Stimulated activated CD8-positive, alpha-beta memory T cell treated with anti-CD3 and anti-CD28 coated beads, Interleukin-7, amount 100 ng/mL, for 4 hours (primary cell): ENCODE measurements around the gene UFM1.
"Not testable (repeated sequence)": the region's sequence is repeated elsewhere in the genome, so short reads cannot be mapped to it uniquely, and the experiment has no call there.

Experiments
- DNase-seq, 2 donors: peaks; one replicate each; pipeline ENCODE4 v3.0.0-alpha.2; 2020; ENCODE audit warnings: low read depth in 2 of 2

The UFM1 gene

DNA sequence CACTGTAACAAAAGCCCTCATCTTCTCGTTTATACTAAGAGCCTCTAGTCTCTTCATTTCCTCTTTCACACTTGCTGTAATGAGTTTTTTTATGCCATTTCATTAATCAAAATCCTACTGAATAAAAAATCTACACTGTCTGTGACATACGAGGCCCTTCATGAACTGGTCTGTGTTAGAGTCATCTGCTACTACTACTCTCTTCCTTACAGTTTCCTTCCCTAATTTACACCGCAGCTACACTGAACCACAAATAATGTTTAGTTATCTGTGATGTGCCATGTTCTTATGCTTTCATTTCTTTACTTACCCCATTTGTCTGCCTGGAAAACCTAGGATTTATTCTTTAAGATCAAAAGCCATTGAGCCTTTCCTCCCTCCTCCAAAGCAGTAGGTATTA lies 16.0 kb downstream of the UFM1 start:
- no peak for DNase-seq

DNA sequence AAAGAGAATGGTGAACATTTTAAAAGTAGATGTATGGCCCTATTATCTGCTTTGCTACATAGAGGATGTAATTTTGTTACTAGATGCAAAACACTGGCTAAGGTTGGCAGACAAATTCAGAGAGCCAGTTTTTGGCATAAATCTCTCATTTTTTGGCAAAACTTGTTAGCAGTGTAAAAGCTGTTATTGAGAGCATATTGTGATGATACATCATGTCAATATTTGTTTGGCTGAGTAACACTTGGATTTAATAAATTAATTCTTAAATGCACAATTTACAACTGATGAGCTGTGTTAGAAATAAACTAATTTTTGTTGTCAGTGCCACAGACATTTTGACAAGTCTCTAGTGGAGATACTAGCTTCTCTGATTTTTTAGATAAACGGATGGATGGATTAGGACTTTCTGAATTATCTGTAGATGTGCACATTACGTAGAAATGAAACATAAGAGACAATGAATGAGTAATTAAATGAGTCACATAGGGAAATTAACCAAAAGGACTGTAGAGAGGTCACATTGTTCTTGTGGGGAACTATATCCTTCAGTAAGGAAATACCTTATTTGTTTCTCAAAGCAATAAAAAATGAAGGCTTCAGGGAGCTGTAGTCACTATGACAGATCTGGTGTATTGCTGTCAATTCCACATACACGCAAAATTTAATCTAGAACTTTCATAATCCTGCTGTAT lies 17.4 kb downstream of the UFM1 start:
- no peak for DNase-seq

DNA sequence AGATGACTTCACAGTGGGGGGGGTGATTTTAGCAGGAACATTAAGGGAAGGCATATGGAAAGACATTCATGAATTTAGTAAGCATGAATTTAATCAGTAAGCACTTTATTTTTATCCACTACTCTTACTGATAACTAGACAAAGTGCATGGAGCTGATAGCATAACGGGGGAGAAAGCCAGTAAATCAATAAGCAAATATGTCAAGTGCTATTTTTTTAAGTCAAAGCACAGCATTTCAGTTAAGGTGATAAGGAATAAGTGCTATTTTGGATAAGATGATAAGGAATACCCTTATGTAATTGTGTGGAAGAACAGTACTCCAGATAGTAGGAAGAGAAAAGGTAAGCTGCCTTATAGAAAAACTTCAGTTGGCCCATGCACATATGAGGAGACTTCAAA lies 19.4 kb downstream of the UFM1 start:
- DNase-seq, result no peak

DNA sequence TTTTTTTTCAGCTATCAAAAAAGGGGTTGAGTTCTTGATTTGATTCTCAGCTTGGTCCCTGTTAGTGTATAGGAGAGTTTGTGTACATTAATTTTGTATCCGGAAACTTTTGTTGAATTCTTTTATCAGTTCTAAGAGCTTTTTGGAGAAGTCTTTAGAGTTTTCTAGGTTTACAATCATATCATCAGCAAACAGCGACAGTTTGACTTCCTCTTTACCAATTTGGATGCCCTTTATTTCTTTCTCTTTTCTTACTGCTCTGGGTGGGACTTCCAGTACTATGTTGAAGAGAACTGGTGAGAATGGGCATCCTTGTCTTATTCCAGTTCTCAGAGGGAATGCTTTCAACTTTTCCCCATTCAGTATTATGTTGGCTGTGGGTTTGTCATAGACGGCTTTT lies 20.4 kb downstream of the UFM1 start:
- not testable (repeated sequence) for DNase-seq

DNA sequence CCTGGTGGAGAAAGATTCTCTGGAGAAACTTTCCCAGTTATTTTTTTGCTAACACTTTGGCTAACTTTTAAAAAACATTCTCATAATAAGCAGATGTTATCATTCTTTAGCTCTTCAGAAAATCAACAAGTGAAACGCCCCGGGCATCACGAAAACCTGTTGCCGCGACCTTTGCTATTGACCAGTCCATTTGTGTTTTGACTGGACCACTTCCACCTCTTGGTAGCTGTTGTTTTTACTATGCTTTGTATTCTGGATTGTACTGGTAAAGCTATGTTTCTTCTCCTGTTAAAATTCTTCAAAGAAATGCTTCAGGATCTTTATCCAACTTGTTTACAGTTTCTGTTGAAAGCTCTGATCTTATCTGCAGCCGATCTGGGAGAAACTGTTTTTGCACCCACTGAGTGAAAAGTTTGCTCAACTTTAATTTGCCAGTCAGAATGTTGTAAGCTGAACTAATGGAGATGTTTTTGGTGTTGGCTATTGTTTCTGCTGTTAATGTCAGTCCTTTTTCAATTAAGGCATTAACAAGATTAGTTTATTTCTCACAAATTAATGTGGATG lies 23.3 kb downstream of the UFM1 start:
- DNase-seq, result no peak

DNA sequence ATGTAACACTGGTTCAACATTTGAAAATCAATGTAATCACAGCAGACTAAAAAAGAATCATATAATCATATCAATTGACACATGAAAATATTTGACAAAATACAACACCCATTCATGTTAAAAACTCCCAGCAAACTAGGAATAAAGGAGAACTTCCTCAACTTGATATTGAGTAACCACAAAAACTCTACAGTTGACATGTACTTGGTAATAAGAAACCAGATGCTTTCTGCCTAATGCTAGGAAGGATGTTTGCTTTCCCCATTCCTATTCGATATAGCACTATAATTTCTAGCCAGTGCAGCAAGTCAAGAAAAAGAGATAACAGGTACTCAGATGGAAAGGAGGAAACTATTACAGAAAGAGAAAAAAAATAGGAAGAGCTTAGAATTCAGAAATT lies 26.9 kb downstream of the UFM1 start:
- DNase-seq, result no peak

DNA sequence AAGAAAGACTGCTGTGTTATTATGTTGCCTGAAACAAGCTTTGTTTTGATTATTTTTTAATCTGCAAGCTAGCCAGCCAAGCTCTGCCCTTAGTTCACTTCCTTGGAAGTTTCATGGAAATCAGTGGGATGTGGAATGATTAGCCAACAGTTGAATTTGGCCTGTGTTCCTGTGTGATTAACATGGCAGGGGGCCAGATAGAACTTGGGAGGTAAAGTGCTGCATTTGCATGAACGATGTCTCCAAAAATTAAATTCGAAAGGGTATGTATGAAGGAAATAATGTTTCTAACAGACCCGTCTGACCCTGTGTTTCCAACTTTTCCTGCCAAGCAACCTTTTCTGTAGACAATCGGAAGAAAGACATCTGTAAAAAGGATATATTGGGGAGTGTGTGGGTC lies 32.2 kb downstream of the UFM1 start:
- no peak for DNase-seq

DNA sequence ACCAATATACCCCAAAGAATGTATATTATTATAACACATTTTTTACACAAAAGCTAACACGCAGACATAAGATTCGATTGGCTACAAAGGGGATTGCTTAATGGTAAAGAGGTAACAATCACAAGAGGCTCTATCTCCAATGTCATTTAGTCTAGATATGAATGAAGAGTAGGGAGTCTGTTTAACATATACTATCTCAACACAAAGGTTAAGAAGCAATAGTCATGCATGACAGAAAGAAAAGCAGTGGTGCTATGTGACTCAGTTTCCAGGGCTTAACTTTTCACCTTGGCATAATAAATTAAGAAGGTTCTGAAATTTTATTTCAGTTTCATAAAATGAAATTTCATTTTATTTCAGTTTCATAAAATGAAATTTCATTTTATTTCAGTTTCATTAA lies 33.3 kb downstream of the UFM1 start:
- DNase-seq, result no peak

DNA sequence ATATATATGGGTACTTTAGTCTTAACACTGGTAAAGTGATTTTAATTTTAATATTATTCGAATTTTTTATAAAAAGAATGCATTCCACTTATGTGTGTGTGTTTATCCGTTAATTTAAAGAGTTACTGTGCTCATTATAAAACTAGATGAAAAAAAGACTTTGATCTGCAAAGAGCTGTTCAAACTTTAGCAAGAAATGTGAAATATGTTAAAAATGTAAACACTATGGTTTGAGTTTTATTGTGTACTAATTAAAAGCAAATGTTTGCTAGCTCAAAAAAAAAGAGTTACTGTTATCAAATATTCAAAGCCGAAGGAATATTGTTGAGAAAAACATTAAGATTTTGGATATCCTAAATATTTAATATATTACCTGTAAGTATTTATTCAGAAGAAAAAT lies 34.5 kb downstream of the UFM1 start:
- DNase-seq, result no peak

DNA sequence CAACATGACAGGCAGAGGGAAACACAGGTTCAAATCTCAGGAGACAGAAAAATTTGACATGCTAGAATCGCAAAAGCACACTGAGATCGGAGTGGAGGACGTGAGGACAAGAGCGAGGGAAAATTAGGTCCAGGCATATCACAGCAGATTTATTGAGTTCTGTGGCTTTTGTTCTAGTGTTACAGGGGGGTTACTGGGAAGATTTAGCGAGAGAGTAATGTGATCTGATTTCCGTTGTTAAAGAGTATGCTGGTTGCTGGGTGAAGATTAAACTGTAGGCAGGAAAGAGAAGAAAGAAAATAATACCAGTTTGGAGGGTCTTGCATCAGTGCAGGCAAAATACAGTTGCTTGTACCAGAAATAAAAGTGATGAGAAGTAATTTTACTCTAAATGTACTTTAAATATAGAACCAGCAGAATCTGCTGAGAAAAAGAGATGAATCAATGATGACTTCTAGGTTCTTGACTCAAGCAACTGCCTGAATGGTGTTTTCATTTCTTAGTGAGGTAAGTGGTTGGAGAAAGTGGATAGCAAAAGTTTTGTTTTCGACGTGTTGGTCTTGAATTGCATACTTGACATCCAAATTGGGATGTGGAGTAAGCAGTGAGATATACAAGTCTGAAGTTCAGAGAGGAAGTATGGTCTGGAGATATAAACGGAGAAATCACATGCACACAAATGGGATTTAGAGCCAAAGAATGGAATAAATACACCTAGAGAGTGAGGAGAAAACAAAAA lies 35.7 kb downstream of the UFM1 start:
- no peak for DNase-seq

DNA sequence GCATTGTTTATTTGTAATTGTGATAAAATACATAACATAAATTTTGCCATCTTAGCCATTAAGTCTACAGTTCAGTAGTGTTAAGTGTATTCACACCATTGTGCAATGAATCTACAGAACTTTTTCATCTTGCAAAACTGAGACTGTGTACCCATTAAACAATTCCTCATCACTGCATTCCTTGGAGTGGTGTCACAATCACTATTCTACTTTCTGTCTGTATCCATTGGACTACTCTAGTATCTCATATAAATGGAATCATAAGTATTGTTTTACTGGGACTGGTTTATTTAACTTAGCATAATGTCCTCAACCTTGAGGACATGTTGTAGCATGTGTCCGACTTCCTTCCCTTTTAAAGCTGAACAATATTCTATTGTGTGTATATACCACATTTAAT lies 36.8 kb downstream of the UFM1 start:
- DNase-seq, result no peak

DNA sequence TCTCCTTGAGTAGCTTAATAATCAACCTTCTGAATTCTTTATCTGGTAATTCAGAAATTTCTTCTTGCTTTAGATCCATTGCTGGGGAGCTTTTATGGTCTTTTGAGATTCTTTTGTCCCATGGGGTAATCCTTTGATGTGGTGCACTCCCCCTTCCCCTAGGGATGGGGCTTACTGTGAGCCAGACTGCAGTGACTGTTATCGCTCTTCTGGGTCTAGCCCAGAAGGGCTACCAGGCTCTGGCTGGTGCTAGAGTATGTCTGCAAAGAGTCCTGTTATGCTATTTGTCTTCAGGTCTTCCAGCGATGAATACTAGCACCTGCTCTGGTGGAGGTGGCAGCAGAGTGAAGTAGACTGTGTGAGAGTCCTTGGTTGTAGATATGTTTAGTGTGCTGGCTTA lies 41.7 kb downstream of the UFM1 start:
- no peak for DNase-seq

DNA sequence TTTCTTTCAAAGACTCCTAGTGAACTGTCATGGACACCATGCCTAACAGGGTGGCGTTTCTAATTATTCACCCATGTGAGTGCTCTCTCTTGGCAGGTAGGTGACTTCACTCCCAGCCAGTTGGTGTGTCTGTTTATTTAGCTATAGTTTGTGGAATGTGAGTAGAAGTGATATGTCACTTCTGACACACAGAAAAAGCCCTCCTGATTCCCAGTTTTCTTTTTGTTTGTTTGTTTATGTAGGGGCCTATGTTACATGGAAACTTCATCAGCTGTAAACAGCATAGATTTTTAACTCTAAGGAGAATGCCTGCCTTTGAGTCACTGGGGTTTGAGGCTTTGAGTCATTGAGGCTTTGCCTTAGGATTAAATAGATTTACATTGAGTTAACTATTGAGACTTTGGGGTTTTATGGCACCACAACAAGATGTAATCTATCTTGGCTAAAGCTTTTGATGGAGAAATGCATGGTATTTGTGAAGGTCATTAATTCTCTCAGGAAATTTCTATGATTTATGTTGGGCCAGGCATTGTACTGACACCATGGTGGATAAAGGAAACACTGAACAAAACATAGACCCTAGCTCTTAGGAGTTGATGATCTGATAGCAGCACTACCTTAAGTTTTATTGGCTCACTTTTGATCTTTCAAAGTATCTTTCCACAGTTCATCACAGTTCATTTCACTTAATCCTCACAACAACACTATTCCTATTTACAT lies 45.3 kb downstream of the UFM1 start:
- no peak for DNase-seq

DNA sequence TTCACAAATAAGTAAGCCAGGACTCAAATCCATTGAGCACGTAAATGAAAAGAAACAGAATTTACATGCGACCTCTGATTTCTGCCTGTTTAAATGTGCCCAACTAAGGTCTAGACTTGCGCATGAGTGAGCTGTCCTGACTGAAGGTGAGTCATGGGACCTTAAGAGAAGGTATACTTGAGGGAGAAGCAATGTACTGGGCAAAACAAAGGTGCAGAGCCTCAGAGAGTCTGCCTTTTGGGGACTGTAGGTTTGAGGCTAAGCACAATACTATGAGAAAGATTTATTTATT lies 45.8 kb downstream of the UFM1 start:
- DNase-seq, result no peak

DNA sequence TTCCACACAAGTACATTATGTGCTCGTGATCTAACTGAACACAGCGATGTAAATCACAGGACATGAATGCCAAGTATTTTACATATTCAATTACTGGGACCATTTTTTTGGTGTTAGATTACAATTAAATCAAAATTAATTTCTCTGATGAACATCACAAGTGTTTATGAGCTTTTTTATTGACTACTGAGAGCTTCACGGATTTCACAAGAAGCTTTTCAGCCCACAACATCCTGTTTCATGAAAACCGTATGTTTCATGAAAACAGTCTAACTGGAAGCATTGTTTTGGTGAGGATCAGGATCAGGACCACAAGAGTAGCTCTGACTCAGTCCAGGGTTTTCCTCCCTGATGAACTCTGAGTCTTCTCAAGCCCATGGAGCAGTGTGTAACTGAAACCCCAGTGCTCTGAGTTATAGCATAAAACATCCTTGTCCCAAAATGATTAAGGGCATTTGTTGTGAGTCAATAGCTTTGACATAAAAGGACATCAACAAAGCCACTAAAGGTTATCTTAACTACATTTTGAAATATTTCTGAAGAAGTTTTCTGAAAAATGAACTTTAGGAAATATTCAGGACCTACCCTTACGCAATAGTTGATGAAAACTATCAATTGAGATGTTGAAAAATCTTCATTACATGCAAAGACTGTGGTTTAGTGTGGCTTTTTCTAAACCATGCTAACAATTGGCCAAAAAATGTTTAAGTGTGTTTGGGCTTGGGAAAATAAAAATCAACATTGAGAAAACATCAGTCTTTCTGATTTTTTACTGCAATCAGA lies 49.3 kb downstream of the UFM1 start:
- DNase-seq, result no peak

DNA sequence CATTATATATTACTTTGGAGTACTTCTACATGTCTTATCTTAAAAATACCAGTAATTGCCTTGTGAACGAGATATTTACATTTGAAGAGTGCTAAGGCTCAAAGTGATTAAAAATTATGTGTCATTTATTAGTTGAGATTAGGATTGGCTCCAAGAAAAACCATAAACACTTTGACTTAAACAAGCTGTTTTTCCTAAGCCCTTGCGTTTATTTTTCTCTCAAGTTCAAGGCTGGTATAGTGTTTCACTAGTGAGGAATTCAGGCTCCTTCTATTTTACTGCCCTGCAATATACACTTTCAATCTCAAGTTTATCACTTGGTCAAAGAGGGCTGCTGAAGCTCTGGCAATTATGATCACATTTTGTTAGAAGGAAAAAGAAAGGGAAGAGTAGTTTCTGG lies 49.9 kb downstream of the UFM1 start:
- no peak for DNase-seq

DNA sequence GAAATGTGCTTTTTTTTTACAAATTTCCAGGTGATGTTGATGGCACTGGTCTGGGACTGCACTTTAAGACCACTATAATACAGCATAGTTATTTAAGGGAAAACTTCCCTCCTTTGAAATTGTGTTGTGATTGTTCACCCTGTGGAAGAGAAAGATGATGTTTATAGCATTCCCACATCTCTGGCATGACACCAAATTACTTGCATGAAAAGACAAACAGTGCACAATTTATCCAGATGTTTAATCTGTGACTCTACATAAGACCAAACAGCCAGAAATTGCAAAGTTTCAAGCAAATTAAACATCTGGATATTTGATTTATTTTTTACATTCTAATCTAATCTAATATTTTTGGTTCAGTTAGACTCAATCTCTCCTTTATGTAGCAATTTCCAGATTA lies 51.6 kb downstream of the UFM1 start:
- DNase-seq, result no peak

DNA sequence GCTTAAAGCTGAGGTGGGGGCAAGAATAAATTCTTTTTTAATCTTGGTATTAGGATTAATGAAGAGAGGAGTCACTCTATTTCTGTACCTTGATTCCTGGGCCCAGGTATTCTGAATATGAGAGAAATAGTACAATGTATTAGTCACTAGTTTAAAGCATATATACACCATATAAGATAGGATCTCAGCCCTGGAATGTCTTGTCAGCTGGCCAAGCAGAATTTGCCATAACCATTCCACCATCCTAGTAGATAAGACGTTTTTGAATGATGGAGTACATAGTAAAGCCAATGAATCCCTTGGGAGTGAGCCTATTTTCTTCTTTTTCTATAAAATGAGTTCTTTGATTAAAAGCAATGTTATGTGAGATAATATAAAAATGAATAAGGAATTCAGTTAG lies 55.6 kb downstream of the UFM1 start:
- DNase-seq, result no peak

DNA sequence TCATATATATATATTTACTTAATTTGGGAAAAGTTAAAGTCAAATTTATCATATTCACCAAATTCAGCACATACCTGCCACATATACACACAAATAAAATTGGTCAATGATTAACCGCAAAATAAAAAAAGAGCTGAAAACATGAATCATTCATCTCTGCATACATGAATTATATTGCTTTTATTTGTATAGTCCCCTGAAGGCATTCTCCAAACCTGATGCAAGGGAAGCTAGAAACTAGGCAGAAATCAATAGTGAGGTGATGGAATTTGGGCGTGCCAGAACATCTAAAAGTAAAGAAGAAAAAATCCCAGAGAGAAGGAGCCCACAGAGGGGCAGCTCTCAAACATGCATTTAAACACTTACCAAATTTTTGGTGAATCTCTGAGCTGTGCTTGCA lies 60.1 kb downstream of the UFM1 start:
- DNase-seq, result no peak

DNA sequence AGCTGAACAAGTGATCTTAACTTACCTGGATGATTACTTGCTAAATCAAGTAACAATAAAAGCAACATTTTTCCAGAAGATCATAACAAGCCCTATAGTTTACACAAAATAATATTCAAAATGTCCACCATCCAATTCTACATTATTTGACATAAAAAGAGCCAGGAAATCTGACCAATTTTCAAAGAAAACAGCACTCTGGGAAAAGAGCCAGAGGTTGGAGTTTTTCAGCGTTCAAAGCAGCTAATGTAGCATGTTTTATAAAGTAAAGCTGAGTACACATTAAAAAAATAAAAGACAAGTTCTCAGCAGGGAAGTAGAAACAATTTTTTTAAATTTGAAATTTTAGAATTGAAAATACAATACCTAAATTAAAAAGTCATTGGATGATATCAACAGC lies 62.6 kb downstream of the UFM1 start:
- DNase-seq, result no peak
